ENCODE results near the gene MMP19.

The MMP19 gene

DNA sequence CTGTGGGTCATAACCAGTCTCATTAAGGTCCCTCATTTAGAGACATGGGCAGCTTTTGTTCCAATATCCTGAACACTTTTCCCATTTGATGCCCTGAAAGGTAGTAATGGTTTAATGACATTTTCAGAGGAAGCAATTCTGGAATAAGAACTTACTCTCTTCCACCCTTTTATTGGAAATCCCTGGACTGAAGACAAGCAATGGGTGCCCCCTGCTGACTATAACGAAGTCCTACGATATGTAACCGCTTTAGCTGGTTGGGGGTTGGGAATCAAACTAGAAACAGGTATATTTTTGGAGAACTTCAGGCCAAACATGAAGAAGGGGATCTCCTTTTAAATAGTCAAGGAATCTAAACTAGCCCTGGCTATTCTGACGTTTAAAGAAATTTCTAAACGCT is 45.7 kb downstream of the MMP19 start:
- FAIRE-seq (no peak), DNase-seq (ENCODE audit: insufficient read length) (no peak)
- TF ChIP-seq POLR2AphosphoS5 (IDR thresholded peaks at IDR 0.05; ENCODE audit: low read depth, low read length): no peak
- TF ChIP-seq POLR2A (IDR thresholded peaks at IDR 0.05; ENCODE audit: low read depth, low read length): no peak
- no peak for TF ChIP-seq TAF1 (IDR thresholded peaks at IDR 0.05; ENCODE audit: borderline replicate concordance, low read depth, low read length)

- DNase-seq (ENCODE audit: insufficient read length): no peak
- no peak for FAIRE-seq
- TF ChIP-seq POLR2AphosphoS5 (IDR thresholded peaks at IDR 0.05; ENCODE audit: low read depth, low read length) (no peak), TAF1 (IDR thresholded peaks at IDR 0.05; ENCODE audit: borderline replicate concordance, low read depth, low read length) (no peak), POLR2A (IDR thresholded peaks at IDR 0.05; ENCODE audit: low read depth, low read length) (no peak)
These were observed 46.8 kb downstream of the MMP19 start for GRCh38 chr12:55795950-55796349.

DNA sequence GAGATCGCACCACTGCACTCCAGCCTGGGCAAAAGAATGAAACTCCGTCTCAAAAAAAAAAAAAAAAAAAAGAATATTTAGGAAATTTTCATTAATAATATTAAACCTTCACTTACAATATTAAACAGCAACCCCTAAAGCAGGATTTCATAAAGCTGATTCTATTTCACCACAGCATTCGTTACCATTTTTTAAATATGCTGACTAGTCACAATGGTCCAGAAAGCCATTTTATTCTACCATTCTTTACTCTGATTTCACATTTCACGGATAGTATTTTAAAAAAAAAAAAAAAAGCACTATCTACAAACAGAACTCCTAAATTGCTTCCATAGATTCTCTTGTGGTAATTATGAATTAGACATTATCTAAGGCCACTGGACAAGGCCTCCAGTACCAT is 52.8 kb downstream of the MMP19 start:
- DNase-seq (ENCODE audit: insufficient read length) (no peak), FAIRE-seq (no peak)
- no peak for TF ChIP-seq POLR2AphosphoS5 (IDR thresholded peaks at IDR 0.05; ENCODE audit: low read depth, low read length)
- no peak for TF ChIP-seq POLR2A (IDR thresholded peaks at IDR 0.05; ENCODE audit: low read depth, low read length)
- no peak for TF ChIP-seq TAF1 (IDR thresholded peaks at IDR 0.05; ENCODE audit: borderline replicate concordance, low read depth, low read length)

- no peak for TF ChIP-seq POLR2A (IDR thresholded peaks at IDR 0.05; ENCODE audit: low read depth, low read length)
- TF ChIP-seq TAF1 (IDR thresholded peaks at IDR 0.05; ENCODE audit: borderline replicate concordance, low read depth, low read length): no peak
- no peak for TF ChIP-seq POLR2AphosphoS5 (IDR thresholded peaks at IDR 0.05; ENCODE audit: low read depth, low read length)
- FAIRE-seq (no peak), DNase-seq (ENCODE audit: insufficient read length) (no peak)
These were observed 53.6 kb downstream of the MMP19 start for GRCh38 chr12:55789171-55789570.

DNA sequence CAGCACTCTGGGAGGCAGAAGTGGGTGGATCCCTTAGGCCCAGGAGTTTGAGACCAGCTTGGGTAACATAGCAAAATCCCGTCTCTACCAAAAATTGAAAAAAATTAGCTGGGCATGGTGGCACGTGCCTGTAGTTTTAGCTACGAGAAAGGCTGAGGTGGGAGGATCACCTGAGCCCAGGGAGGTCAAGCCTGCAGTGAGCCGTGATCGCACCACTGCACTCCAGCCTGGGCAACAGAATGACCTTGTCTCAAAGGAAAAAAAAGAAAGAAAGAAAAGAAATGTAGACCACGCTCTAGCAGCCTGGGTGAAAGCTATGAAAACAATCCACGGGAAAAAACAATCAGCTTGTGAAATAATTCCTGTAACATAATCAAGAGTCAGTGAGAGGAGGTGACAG is 54.2 kb downstream of the MMP19 start:
- DNase-seq (ENCODE audit: insufficient read length) (no peak), FAIRE-seq (no peak)
- no peak for TF ChIP-seq TAF1 (IDR thresholded peaks at IDR 0.05; ENCODE audit: borderline replicate concordance, low read depth, low read length)
- no peak for TF ChIP-seq POLR2A (IDR thresholded peaks at IDR 0.05; ENCODE audit: low read depth, low read length)
- TF ChIP-seq POLR2AphosphoS5 (IDR thresholded peaks at IDR 0.05; ENCODE audit: low read depth, low read length): no peak

Data from GM12892 (cell line).